NCI-H1092 (cell line): ENCODE results near the gene TMCO4.
"Not testable (repeated sequence)": the region's sequence is repeated elsewhere in the genome, so short reads cannot be mapped to it uniquely, and the experiment has no call there.

Experiments used
- DNase-seq: peaks from one replicate; lab custom pipeline; 2025; lab: John Stamatoyannopoulos, UW

The TMCO4 gene

DNA sequence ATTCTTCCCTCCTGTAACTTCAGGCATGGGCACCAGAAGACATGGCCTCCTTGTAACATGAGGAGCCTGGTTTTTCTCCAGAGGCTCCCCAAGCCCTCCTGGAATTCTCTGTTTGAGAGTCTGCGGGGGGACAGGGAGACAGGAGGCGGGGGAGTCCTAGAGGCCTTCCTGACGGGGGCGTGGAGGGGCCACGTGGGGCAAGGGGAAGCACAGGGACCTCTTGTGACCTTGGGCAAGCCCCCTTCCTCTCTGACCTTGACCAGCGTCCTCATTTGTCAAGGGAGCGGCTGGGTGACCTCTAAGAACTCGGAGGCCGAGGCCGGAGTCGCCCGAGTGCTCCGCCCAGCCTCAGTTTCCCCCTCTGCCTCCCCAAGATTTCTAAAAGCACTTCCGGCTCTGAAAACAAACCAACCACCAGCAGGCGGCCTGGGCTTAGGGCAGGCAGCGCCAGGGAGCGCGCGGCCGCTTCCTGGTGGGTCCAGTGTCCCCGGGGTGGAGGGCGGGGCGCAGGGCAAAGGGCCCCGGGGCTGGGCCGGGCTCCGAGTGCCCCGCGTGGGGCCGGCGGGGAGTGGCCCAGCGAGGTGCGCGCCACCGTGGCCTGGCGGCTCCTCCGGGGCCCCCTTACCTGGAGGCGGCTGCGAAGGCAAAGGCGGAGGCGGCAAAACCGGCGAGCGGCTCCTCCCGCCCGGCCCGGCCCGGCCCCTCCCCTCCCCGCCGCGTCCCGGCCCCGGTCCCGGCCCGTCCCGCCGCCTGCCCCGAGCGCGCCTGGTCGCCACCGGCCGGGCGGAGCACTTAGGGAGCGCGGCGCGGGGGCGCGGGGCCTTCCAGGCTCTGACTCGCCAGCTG, at the start of gene TMCO4:
Gene TMCO4, minus strand, starts transcription at position 687 of the 846 bp plus-strand sequence. CDS start 19,158 bp downstream, outside the sequence.
- no peak for DNase-seq

DNA sequence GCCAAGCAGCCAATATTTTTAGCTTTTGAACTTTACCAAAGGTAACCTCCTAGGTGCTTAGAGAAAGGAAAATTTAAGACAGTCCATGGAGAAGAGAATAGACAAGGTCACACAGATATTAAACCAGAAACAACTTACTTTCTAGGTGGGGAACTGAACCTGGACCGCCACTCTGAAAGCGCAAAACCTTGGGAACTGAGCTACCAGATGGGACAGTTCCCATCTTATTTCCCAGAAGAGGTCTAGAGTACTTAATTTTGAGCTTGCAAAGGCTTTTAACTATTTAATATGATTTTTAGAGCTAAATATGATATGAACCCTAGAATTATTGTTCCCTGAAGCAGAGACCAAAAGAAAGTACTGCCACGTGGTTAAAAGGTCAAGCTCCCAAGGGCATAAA, 49.6 kb upstream of the TMCO4 start:
- not testable (repeated sequence) for DNase-seq

- not testable (repeated sequence) for DNase-seq
These were observed 47.6 kb upstream of the TMCO4 start for GRCh38 chr1:19847334-19847733.

GRCh38 chr1:19846338-19846737, 46.6 kb upstream of the TMCO4 start:
- DNase-seq, result no peak

DNA sequence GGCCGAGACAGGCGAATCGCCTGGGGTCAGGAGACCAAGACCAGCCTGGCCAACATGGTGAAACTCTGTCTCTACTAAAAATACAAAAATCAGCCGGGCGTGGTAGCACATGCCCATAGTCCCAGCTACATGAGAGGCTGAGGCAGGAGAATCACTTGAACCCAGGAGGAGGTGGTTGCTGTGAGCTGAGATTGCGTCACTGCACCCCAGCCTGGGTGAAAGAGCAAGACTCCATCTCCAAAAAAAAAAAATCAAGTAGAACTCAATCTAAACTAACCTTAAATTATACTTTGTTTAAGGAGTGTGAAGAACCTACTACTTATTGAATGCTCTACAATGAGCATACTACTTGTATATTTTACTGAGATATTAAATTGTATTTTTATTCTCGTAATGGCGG, 45.8 kb upstream of the TMCO4 start:
- no peak for DNase-seq

DNA sequence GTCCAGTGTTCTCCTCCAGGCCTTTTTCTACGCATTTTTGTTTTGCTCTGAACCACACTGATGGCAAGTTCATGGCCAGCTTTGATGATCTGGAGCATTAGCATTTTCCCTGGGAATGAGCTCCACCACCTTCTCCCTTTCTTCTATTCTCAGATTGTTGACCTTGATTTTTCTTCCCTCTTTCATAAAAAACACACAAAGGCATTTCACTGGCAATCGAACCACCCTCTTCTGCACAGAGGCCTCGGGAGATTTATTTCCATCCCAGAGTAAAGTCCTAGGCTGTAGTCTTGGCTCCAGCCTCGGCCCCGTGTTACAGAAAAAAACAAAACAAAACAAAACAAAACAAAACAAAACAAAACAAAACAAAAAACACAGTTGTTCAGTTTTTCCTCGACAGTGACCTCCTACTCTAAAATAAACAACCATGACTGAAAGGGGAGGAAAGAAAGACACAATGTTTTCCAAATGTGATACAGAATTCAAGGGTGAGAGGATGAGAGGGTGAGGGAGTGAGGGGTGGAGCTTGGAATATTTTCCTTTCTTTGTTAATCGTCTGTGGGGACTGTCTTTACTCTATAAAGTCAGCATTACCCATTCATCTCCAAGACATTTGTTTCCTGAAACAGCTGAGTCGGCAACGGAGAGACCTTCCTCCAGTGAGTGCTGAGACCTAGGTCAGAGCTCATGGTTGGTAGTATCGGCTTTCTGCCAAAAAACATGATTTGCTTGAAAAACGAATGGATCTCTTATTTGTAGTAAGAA, 45.2 kb upstream of the TMCO4 start:
- no peak for DNase-seq

GRCh38 chr1:19840228-19840627, 40.5 kb upstream of the TMCO4 start:
- DNase-seq, result no peak

GRCh38 chr1:19837866-19838265, 38.1 kb upstream of the TMCO4 start:
- DNase-seq, result no peak

GRCh38 chr1:19835578-19835977, 35.9 kb upstream of the TMCO4 start:
- no peak for DNase-seq

GRCh38 chr1:19831441-19831840, 31.7 kb upstream of the TMCO4 start:
- no peak for DNase-seq

GRCh38 chr1:19828546-19828945, 28.8 kb upstream of the TMCO4 start:
- no peak for DNase-seq

DNA sequence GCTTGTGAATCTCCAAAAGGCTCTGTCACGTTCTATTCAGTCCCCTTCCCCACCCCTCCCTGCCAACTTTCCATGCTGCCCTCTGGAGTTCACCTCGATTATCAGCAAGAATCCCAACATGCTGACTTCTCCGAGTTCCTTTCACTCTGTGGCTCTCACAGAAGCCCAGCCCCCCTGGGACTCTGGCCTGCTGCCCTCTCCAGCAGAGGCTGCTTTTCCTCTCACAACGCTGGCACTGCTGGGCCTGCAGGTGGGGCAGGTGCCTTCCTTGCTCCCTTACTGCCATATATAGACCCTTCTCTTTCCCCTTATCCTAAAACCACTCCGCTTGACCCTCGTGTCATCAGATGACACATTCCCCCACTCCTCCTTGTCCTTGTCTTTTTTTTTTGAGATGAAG, 25.6 kb upstream of the TMCO4 start:
- no peak for DNase-seq

GRCh38 chr1:19824541-19824940, 24.8 kb upstream of the TMCO4 start:
- no peak for DNase-seq

- DNase-seq, result no peak
These were observed 24.3 kb upstream of the TMCO4 start for GRCh38 chr1:19824036-19824435.

GRCh38 chr1:19819701-19820100, 20.0 kb upstream of the TMCO4 start:
- no peak for DNase-seq

GRCh38 chr1:19818324-19818723, 18.6 kb upstream of the TMCO4 start:
- no peak for DNase-seq

GRCh38 chr1:19817160-19817559, 17.4 kb upstream of the TMCO4 start:
- no peak for DNase-seq

DNA sequence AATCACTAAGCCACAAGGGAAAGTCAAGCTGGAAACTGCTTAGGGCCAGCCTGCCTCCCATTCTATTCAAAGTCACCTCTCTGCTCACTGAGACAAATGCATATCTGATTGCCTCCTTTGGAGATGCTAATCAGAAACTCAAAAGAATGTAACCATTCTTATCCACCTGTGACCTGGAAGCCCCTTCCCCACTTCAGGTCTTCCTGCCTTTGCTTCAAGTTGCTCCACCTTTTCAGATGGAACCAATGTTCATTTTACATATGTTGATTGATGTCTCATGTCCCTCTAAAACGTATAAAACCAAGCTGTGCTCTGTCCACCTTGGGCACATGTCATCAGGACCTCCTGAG, 17.0 kb upstream of the TMCO4 start:
- not testable (repeated sequence) for DNase-seq

DNA sequence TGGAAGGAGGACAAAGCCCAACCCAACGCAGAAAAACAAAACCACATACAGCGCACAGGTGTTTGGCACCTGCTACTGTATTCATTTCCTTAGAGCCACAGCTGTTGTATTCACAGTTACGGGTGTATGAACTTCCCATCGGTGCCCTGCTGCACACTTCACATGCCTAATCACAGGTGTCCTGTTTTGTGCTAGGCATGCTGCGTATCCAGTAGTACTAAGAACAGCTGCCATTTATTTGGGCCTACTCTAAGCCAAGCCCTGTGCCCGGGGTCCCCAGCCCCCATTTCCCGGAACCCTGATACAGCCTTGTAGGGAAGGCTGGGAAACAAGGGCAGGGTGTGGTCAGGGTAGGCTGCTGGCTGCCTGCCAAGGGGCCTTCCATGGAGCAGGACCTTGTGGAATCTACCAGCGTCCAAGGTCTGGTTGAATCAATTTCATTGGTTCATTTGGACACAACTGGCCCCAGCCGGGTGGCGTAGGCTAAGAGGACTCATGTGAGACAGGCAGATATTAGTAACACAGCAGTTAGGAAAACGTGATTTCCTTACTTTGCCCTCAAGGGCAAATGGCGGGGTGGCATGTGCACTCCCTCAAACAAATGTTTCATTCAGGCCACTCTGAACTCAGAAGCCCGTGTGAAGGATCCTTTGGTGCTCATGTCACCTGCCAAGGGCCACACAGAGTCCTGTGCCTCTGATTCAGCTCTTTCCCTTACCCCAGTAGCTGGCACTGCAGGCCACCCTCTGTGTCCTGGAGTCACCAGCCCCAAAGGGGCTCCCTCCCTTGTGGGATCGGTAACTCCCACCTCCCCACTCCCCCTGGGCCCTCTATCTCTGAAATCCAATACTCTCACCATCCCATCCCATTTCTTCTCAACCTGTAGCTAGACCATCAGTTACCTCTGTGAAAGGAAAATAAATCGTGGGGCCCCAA, 16.4 kb upstream of the TMCO4 start:
- DNase-seq, result peak; percentile 30

DNA sequence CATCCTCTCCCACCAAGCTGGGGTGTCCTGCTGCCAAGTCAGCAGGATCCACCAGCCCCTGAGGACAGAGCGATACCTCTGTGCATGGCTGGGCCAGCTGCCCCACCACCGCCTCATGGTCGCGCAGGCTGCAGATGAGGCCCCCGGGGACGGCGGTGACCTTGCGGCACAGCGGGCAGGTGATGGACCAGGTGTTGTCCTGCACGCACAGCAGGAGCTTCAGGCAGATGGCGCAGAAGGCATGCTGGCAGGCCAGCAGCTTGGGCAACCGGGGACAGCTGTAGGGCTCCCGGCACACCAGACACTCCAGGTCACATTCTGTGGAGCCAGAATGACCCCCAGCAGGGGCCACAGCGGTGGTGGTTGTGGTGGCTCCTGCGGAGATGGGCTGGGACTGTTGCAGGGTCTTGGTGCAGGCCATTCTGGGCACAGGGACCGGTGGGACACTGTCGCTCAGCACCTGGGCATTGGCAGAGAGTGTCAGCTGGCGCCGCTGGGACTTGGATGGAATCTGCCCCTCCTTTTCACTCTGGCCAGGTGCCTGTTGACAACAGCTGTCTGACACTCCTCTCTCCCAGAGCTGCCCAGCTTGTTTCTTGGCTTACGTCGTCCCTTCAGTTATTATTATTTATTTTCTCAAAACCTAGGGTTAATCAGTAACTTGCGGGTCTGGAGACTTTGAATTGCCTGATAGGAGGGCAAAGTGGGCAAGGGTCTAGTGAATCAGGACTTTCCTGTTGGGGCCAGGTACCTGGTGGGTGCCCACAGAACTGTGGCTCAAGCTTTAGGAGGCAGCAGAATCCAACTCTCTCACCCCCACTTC, 15.2 kb upstream of the TMCO4 start, which contains the start of gene RNF186:
Gene RNF186, minus strand, starts transcription at position 603 of the 823 bp plus-strand sequence. Its CDS starts 182 bp downstream, at position 421.
- peak; percentile 40 for DNase-seq

- no peak for DNase-seq
These were observed 14.5 kb upstream of the TMCO4 start for GRCh38 chr1:19814244-19814661.
